ENCODE data around the gene PYROXD2. TPM values are rescaled to one million over a fixed set of nuclear protein-coding genes. Genes with fewer than 3 reads are reported as not detected.

The PYROXD2 gene
- total RNA-seq, 1 donor from 2014 or later: 13.0 TPM

DNA sequence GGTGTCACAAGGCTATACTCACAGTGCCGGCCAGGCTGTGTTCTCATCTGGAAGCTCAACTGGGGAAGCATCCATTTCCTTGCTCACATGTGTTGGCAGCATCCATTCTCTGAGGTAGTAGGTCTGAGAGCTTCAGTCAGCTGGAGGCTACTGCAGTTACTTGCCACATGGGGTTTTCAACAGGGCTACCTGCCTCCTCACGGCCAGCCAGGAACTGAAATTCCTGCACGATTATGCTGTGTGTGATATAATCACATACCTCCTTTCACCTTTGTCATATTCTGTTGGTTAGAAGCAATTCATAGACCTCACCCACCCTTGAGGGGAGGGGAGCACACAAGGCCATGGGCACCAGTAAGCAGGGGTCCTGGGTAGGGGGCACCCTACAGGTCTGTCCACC is 37.4 kb downstream of the PYROXD2 start:
- H3K27ac ChIP-seq: no peak overlapping the region
- H3K36me3 ChIP-seq: peaks cover 3% of the 10 kb centered on the region
- TF ChIP-seq, protein P1, sequence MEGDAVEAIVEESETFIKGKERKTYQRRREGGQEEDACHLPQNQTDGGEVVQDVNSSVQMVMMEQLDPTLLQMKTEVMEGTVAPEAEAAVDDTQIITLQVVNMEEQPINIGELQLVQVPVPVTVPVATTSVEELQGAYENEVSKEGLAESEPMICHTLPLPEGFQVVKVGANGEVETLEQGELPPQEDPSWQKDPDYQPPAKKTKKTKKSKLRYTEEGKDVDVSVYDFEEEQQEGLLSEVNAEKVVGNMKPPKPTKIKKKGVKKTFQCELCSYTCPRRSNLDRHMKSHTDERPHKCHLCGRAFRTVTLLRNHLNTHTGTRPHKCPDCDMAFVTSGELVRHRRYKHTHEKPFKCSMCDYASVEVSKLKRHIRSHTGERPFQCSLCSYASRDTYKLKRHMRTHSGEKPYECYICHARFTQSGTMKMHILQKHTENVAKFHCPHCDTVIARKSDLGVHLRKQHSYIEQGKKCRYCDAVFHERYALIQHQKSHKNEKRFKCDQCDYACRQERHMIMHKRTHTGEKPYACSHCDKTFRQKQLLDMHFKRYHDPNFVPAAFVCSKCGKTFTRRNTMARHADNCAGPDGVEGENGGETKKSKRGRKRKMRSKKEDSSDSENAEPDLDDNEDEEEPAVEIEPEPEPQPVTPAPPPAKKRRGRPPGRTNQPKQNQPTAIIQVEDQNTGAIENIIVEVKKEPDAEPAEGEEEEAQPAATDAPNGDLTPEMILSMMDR (IDR thresholded peaks at IDR 0.05): no peak
- no peak for DNase-seq
- intact Hi-C loops (cut with DNase I): no loop called here
- no peak for ATAC-seq
- H3K9me3 ChIP-seq: no peaks in the 10 kb centered on the region
- no peak overlapping the region for H3K4me3 ChIP-seq
- H3K4me1 ChIP-seq: no peaks in the 10 kb centered on the region
- no peaks in the 10 kb centered on the region for H3K27me3 ChIP-seq

DNA sequence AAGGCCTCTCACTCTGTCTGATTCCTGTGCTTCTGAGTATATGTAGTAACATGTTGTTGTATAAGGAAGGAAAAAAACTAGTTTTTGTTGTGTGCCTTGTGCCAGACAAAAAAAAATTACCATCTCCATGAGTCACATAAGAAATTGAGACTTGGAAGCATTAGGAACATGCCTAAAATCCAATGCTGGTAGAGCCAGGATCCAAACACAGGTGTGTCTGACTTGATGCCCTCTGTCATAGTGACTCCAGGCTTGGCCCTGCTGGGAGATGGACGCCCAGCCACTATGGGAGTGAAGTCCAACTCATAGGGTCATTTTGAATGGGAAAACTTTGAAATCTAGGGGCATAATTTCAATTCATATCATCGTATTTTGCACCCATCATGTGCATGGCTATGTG is 38.0 kb downstream of the PYROXD2 start:
- Histone ChIP-seq H3K27ac (no peak overlapping the region), H3K4me1 (no peaks in the 10 kb centered on the region), H3K9me3 (no peaks in the 10 kb centered on the region), H3K36me3 (no peaks in the 10 kb centered on the region), H3K4me3 (no peak overlapping the region), H3K27me3 (no peaks in the 10 kb centered on the region)
- DNase-seq: no peak
- intact Hi-C loops (cut with DNase I): no loop called here
- no peak for ATAC-seq
- TF ChIP-seq, protein P1 (IDR thresholded peaks at IDR 0.05): no peak

DNA sequence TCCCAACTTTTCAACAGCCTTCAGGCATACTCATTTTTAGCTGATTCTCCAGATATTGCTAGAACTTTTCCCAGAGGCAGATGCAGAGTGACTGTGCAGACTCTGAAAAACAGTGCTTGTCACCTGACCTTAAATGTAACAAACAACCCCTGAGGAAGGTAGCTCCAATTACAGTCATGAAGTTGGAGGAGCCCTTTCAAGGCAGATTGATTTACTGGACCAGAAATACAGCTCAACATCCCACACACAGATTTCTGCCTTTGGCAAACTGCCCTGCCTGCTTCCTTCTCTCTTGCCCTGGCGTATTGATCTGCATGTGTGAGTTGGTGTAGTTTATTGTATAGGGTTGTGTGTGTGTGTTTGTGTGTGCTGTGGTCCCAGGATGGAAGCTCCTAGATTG is 38.5 kb downstream of the PYROXD2 start:
- DNase-seq (no peak), ATAC-seq (no peak)
- TF ChIP-seq, protein P1 (IDR thresholded peaks at IDR 0.05): no peak
- intact Hi-C loops (cut with DNase I): no loop called here
- Histone ChIP-seq H3K36me3 (no peaks in the 10 kb centered on the region), H3K27me3 (no peaks in the 10 kb centered on the region), H3K27ac (no peak overlapping the region), H3K4me1 (no peaks in the 10 kb centered on the region), H3K9me3 (no peaks in the 10 kb centered on the region), H3K4me3 (no peak overlapping the region)

DNA sequence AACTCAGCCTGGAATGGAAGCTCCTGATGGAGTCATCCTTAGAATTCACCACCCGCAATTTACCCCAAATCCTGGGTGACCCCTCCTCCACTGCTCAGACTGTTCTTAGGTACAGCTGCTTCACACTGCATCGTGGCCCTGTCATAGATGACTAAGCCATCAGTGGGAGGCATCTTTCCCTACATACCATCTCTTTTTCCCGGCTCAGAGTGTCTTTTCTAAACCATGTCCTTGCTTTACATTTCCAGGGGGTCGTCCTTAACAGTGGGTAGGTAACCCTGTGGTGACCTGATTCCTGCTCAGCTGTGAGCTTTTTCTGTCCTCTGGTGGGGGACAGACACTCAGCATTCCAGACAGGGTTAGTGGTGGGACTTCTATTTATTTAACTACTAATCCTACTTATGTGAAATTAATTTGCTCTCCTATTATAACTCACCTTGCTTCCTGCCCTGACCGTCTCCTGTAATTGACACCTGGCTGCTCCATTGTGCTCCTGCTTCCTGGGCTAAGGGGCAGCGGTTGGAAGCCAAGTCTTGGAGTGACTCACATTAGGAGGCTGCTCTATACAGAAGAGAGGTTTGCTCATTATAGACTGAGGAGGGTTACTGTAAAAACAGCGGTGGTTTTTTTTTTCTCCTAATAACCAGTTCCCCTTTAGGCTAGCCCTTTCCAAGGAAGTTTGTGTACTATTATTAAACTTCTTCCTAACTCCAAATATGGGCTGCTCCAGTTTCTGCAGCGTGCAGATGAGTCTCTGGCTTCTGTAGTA is 40.6 kb downstream of the PYROXD2 start:
- no peaks in the 10 kb centered on the region for H3K36me3 ChIP-seq
- no peaks in the 10 kb centered on the region for H3K4me1 ChIP-seq
- no peaks in the 10 kb centered on the region for H3K27me3 ChIP-seq
- H3K4me3 ChIP-seq: no peak overlapping the region
- intact Hi-C loops (cut with DNase I): no loop called here
- no peak overlapping the region for H3K27ac ChIP-seq
- H3K9me3 ChIP-seq: no peaks in the 10 kb centered on the region
- DNase-seq (no peak), ATAC-seq (no peak)
- TF ChIP-seq, protein P1 (IDR thresholded peaks at IDR 0.05): no peak

DNA sequence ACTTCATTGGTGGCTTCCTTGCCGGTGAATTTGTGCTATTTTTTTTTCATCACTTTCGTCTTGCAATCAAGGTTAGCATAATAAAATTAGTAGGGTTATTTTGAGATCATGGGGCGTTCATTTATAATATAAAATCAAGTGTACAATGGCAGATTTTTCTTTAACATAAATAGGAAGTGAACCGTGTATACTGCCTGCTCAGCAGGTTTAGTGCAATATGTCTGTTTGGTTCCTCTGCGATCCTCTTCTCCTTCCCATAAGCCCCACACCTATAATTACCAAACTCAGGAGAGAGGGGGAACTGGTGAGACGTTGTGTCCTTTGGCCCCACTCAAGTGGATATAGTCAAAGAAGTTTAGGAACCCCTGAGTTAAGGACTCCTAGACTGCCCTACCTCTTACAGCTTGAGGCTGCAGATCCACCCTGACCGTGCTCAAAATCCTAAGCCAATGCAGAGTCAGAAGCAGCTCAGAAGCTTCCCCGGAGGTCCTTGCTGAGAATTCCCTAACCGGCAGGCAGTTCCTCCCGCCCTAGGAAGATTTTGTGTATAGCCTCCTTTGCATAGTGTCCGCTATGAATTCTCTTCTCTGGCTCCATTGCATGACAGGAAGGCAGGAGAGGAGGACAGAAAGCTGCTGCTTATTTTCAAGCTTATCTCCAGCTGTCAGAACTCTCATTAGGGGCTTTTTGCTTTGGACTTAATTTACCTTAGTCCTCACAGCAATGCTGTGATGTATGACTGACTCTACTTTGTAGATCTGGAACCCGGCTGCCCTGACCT is 41.5 kb downstream of the PYROXD2 start:
- no peak for DNase-seq
- Histone ChIP-seq H3K4me3 (no peak overlapping the region), H3K9me3 (no peaks in the 10 kb centered on the region), H3K27me3 (no peaks in the 10 kb centered on the region), H3K36me3 (no peaks in the 10 kb centered on the region), H3K4me1 (no peaks in the 10 kb centered on the region), H3K27ac (no peak overlapping the region)
- TF ChIP-seq, protein P1 (IDR thresholded peaks at IDR 0.05): no peak
- intact Hi-C loops (cut with DNase I): no loop called here
- ATAC-seq: no peak
